A673 (cell line): ENCODE results near the gene ATP8B4. TPM values are rescaled to one million over a fixed set of nuclear protein-coding genes. Genes with fewer than 3 reads are reported as not detected.

Experiments used
- BruUV-seq: library from RNA; stranded (reverse); fragments of 400-500 nt; replicated peaks from 2 replicates; lab custom pipeline; 2021; lab: Mats Ljungman, UMichigan
- CTCF ChIA-PET: fragments of 300-600 bp; sonication (Branson Sonifier 250); formaldehyde crosslinking; loops from one replicate; lab custom pipeline; 2022; ENCODE audit warnings: antibody characterized with exemption; lab: Charles Lee
- POLR2A ChIA-PET: fragments of 300-600 bp; sonication (Branson Sonifier 250); formaldehyde crosslinking; loops from one replicate; lab custom pipeline; 2022; ENCODE audit warnings: antibody characterized with exemption; ENCODE audit not compliant: low non-redundant PET; lab: Charles Lee
- DNase-seq: peaks from one replicate; pipeline ENCODE4 v3.0.0-alpha.2; 2015; ENCODE audit warnings: low spot score
- H3K27ac ChIP-seq: fragments of 200-600 bp; sonication (generic); 2 replicates; pipeline ENCODE4 v1.5.1; 2016; ENCODE audit warnings: mixed run types, low read depth, mild to moderate bottlenecking, mixed read lengths, antibody characterized with exemption, low read length; ENCODE audit not compliant: poor library complexity, severe bottlenecking
- H3K27me3 ChIP-seq: fragments of 200-600 bp; sonication (generic); replicated peaks from 2 replicates; pipeline ENCODE4 v1.6.1; 2017; ENCODE audit warnings: mixed run types, low read depth, mild to moderate bottlenecking, mixed read lengths, antibody characterized with exemption, low read length; ENCODE audit not compliant: insufficient read depth, poor library complexity
- H3K36me3 ChIP-seq: fragments of 200-600 bp; sonication (generic); 2 replicates; pipeline ENCODE4 v1.6.1; 2016; ENCODE audit warnings: mixed run types, mild to moderate bottlenecking, mixed read lengths, antibody characterized with exemption, low read length; ENCODE audit not compliant: insufficient read depth, poor library complexity, severe bottlenecking
- H3K4me1 ChIP-seq: fragments of 200-600 bp; sonication (generic); 2 replicates; pipeline ENCODE4 v1.6.1; 2017; ENCODE audit warnings: mixed run types, mild to moderate bottlenecking, mixed read lengths, antibody characterized with exemption, low read length; ENCODE audit not compliant: insufficient read depth, poor library complexity, severe bottlenecking
- H3K4me3 ChIP-seq: fragments of 200-600 bp; sonication (generic); 2 replicates; pipeline ENCODE4 v1.5.1; 2016; ENCODE audit warnings: low read depth, mixed run types, mild to moderate bottlenecking, mixed read lengths, low read length; ENCODE audit not compliant: poor library complexity, severe bottlenecking
- H3K9me3 ChIP-seq: fragments of 200-600 bp; sonication (generic); 2 replicates; pipeline ENCODE4 v1.6.1; 2016; ENCODE audit warnings: mixed run types, low read depth, mild to moderate bottlenecking, mixed read lengths, antibody characterized with exemption, low read length; ENCODE audit not compliant: poor library complexity, severe bottlenecking
- EZH2 ChIP-seq: fragments of 200-600 bp; sonication (generic); IDR thresholded peaks from 2 replicates; pipeline ENCODE4 v1.6.1; 2017; ENCODE audit warnings: borderline replicate concordance, low read depth, mild to moderate bottlenecking, mixed read lengths, antibody characterized with exemption, low read length; ENCODE audit not compliant: poor library complexity, severe bottlenecking
- intact Hi-C: fragments of 100-400 bp; cut with micrococcal nuclease; formaldehyde crosslinking; loops from one replicate; pipeline ENCODE4 v1.10.0; 2022; ENCODE audit not compliant: unreplicated experiment
- total RNA-seq: library from RNA; stranded (reverse); gene quantifications from 2 replicates; pipeline ENCODE4 v1.2.3, GENCODE V29; 2021
- TF ChIP-seq, protein P1 (sequence below): fragments of 300-800, 200-600 bp; sonication (generic); conservative IDR thresholded peaks from 2 replicates; pipeline ENCODE4 v1.5.1; 2017; ENCODE audit warnings: low read depth, mild to moderate bottlenecking, antibody characterized with exemption, low read length, moderate library complexity, mixed read lengths

Gene ATP8B4
- total RNA-seq, 1 experiment from 2014 or later = 0.30 TPM

GRCh38 chr15:49827311-49827710, 291.7 kb downstream of the ATP8B4 start:
- Histone ChIP-seq H3K27me3 (no peaks in the 10 kb centered on the region), H3K27ac (no peak overlapping the region), H3K4me1 (no peaks in the 10 kb centered on the region), H3K4me3 (no peak overlapping the region), H3K36me3 (no peaks in the 10 kb centered on the region), H3K9me3 (no peaks in the 10 kb centered on the region)
- CTCF ChIA-PET = no interaction called here
- DNase-seq = no peak
- intact Hi-C loops = no loop called here
- no peak for TF ChIP-seq EZH2
- no TSS peak for BruUV-seq
- POLR2A ChIA-PET = no interaction called here

GRCh38 chr15:49826640-49827234, 292.3 kb downstream of the ATP8B4 start:
- no TSS peak for BruUV-seq
- TF ChIP-seq, protein P1, sequence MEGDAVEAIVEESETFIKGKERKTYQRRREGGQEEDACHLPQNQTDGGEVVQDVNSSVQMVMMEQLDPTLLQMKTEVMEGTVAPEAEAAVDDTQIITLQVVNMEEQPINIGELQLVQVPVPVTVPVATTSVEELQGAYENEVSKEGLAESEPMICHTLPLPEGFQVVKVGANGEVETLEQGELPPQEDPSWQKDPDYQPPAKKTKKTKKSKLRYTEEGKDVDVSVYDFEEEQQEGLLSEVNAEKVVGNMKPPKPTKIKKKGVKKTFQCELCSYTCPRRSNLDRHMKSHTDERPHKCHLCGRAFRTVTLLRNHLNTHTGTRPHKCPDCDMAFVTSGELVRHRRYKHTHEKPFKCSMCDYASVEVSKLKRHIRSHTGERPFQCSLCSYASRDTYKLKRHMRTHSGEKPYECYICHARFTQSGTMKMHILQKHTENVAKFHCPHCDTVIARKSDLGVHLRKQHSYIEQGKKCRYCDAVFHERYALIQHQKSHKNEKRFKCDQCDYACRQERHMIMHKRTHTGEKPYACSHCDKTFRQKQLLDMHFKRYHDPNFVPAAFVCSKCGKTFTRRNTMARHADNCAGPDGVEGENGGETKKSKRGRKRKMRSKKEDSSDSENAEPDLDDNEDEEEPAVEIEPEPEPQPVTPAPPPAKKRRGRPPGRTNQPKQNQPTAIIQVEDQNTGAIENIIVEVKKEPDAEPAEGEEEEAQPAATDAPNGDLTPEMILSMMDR = no peak
- no peak for TF ChIP-seq EZH2
- no peaks in the 10 kb centered on the region for H3K4me1 ChIP-seq
- H3K27ac ChIP-seq = no peak overlapping the region
- CTCF ChIA-PET = no interaction called here
- no peaks in the 10 kb centered on the region for H3K9me3 ChIP-seq
- no peak overlapping the region for H3K4me3 ChIP-seq
- H3K27me3 ChIP-seq = no peaks in the 10 kb centered on the region
- no peak for DNase-seq
- POLR2A ChIA-PET = no interaction called here
- intact Hi-C loops = no loop called here
- no peaks in the 10 kb centered on the region for H3K36me3 ChIP-seq

DNA sequence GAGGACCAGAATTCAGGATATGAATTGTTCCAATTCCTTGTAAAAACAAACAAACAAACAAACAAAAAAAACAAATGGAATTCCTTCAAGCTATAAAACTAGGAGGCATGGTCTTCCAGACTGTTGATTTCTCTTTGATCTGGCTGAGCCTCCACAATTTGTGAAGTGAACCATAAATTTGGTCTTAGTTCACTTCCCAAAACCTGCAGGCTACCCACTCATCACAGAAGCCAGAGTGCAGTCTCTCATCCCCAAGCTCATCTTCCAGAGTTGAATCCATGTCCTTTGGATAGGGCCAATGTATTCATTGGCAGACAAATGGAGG, 294.3 kb downstream of the ATP8B4 start:
- Histone ChIP-seq H3K36me3 (no peaks in the 10 kb centered on the region), H3K4me3 (no peak overlapping the region), H3K4me1 (no peaks in the 10 kb centered on the region), H3K27me3 (no peaks in the 10 kb centered on the region), H3K9me3 (no peaks in the 10 kb centered on the region), H3K27ac (no peak overlapping the region)
- CTCF ChIA-PET = no interaction called here
- intact Hi-C loops = no loop called here
- no peak for DNase-seq
- no TSS peak for BruUV-seq
- POLR2A ChIA-PET = no interaction called here
- TF ChIP-seq EZH2 = no peak
- TF ChIP-seq, protein P1 = no peak
